H1 (cell line): Measurements from ENCODE around the gene ANKRD12. TPM values are rescaled to one million over a fixed set of nuclear protein-coding genes. Genes with fewer than 3 reads are reported as not detected.

Source experiments
- CEBPB ChIP-seq: IDR thresholded peaks from 2 replicates; pipeline ENCODE4 v1.6.1; 2012; ENCODE audit warnings: low read depth, low read length
- CHD1 ChIP-seq: IDR thresholded peaks from 2 replicates; pipeline ENCODE4 v1.6.1; 2012; ENCODE audit warnings: low read depth, low read length, improper control_type of control experiment
- CHD2 ChIP-seq: IDR thresholded peaks from 2 replicates; pipeline ENCODE4 v1.6.1; 2012; ENCODE audit warnings: low read length, improper control_type of control experiment
- CREB1 ChIP-seq: IDR thresholded peaks from 2 replicates; pipeline ENCODE4 v1.6.1; 2012; ENCODE audit warnings: inconsistent platforms
- EGR1 ChIP-seq: IDR thresholded peaks from 2 replicates; pipeline ENCODE4 v1.6.1; 2011; ENCODE audit warnings: low read depth, low read length, borderline replicate concordance
- EP300 ChIP-seq, 2 experiments: IDR thresholded peaks; 1 replicate in 1 of 2; 2 replicates in 1 of 2; pipeline ENCODE4 v1.6.1; 2011 to 2012; ENCODE audit warnings: low read depth in 2 of 2, low read length in 2 of 2, mild to moderate bottlenecking in 2 of 2, borderline replicate concordance in 1 of 2, inconsistent platforms in 1 of 2, moderate library complexity in 1 of 2
- JUND ChIP-seq: IDR thresholded peaks from 2 replicates; pipeline ENCODE4 v1.6.1; 2011; ENCODE audit warnings: mild to moderate bottlenecking, improper control_type of control experiment, low read length
- KDM1A ChIP-seq: fragments of 200-600, 300-600 bp; sonication (generic); IDR thresholded peaks from 2 replicates; pipeline ENCODE4 v1.7.1; 2016; ENCODE audit warnings: mild to moderate bottlenecking, low read length, borderline replicate concordance
- MAX ChIP-seq: IDR thresholded peaks from 2 replicates; pipeline ENCODE4 v1.6.1; 2012; ENCODE audit warnings: inconsistent platforms
- NRF1 ChIP-seq: IDR thresholded peaks from 2 replicates; pipeline ENCODE4 v1.6.1; 2011; ENCODE audit warnings: mild to moderate bottlenecking, low read depth, low read length, improper control_type of control experiment
- PHF8 ChIP-seq: fragments of 200-600 bp; sonication (generic); conservative IDR thresholded peaks from 2 replicates; pipeline ENCODE4 v1.7.1; 2012; ENCODE audit warnings: low read depth, mild to moderate bottlenecking, inconsistent platforms, low read length, moderate library complexity
- POLR2AphosphoS5 ChIP-seq: IDR thresholded peaks from 2 replicates; pipeline ENCODE4 v1.6.1; 2011; ENCODE audit warnings: low read depth, low read length
- RAD21 ChIP-seq, 2 experiments: IDR thresholded peaks in 1 of 2; conservative IDR thresholded peaks in 1 of 2; 2 replicates each; pipeline ENCODE4 v1.6.1; 2011; ENCODE audit warnings: low read depth in 2 of 2, low read length in 2 of 2, improper control_type of control experiment in 1 of 2, inconsistent platforms in 1 of 2, mild to moderate bottlenecking in 1 of 2, moderate library complexity in 1 of 2
- RNF2 ChIP-seq: fragments of 200-900, 300-1000 bp; sonication (generic); IDR thresholded peaks from 2 replicates; pipeline ENCODE4 v1.7.1; 2016; ENCODE audit warnings: borderline replicate concordance, low read depth, mild to moderate bottlenecking, antibody characterized with exemption, low read length; ENCODE audit not compliant: poor library complexity, severe bottlenecking; ENCODE audit errors: missing control alignments
- RXRA ChIP-seq: IDR thresholded peaks from 2 replicates; pipeline ENCODE4 v1.6.1; 2011; ENCODE audit warnings: low read depth, mild to moderate bottlenecking, low read length, moderate library complexity; ENCODE audit not compliant: insufficient read depth
- SP4 ChIP-seq: IDR thresholded peaks from 2 replicates; pipeline ENCODE4 v1.6.1; 2012; ENCODE audit warnings: low read length, inconsistent platforms
- SUZ12 ChIP-seq: fragments of 200-600 bp; sonication (generic); IDR thresholded peaks from 2 replicates; pipeline ENCODE4 v1.6.1; 2012; ENCODE audit warnings: mild to moderate bottlenecking, inconsistent platforms, low read length, moderate library complexity, mixed read lengths
- TAF1 ChIP-seq: IDR thresholded peaks from 2 replicates; pipeline ENCODE4 v1.6.1; 2011; ENCODE audit warnings: mild to moderate bottlenecking, low read depth, low read length
- TBP ChIP-seq: IDR thresholded peaks from 2 replicates; pipeline ENCODE4 v1.6.1; 2011; ENCODE audit warnings: low read depth, low read length, improper control_type of control experiment
- YY1 ChIP-seq: IDR thresholded peaks from 2 replicates; pipeline ENCODE4 v1.6.1; 2011; ENCODE audit warnings: low read depth, mild to moderate bottlenecking, low read length
- polyA plus RNA-seq, 7 experiments: library from polyadenylated mRNA; depleted of rRNA in 3 of 7; stranded (reverse) in 5 of 7; unstranded in 2 of 7; fragments of >200 nt in 5 of 7; fragments of 200-250 nt in 2 of 7; gene quantifications; 1 replicate in 5 of 7; 2 replicates in 1 of 7; 4 replicates in 1 of 7; pipeline versions ENCODE4 v1.2.1 to v1.2.3, GENCODE V29; 2011 to 2013; ENCODE audit warnings: missing spikeins in 2 of 7, mixed read lengths in 2 of 7
- total RNA-seq: library from RNA; stranded (reverse); fragmentation: NEBNext Ultra II Directional; extraction: Animal tissue kit (Norgen Biotek cat#: 25700); gene quantifications from 2 replicates; pipeline ENCODE4 v1.2.1, GENCODE V29; 2021

The ANKRD12 gene
- total and polyA plus RNA-seq, 2 of the 8 experiments (the other 6 are each of a cell fraction or from before 2014, with no cell fraction given): 2.6 to 37.9 TPM

- no peak for TF ChIP-seq RAD21 (IDR thresholded peaks at IDR 0.05 in 1 of 2, conservative IDR thresholded peaks at IDR 0.05 in 1 of 2; ENCODE audit: low read depth in 2 of 2, low read length in 2 of 2)
- peak; percentile 51; the same call in 1 of the 2 replicates for TF ChIP-seq TAF1
- TF ChIP-seq NRF1: no peak
- no peak for TF ChIP-seq CHD1
- TF ChIP-seq YY1: peak; percentile 72; the same call in 1 of the 2 replicates
- TF ChIP-seq PHF8: peak; percentile 29; the same call in 1 of the 2 replicates
- 0 out of 2 replicates have a peak, but pooled peaks have one; percentile 10 for TF ChIP-seq CREB1
- TF ChIP-seq EP300 (IDR thresholded peaks at IDR 0.05; ENCODE audit: borderline replicate concordance in 1 of 2, low read depth in 2 of 2, low read length in 2 of 2): no peak
- TF ChIP-seq MAX: peak; percentile 92
- TF ChIP-seq TBP: no peak; the same call in 1 of the 2 replicates
- TF ChIP-seq RNF2: peak; percentile 41
- TF ChIP-seq RXRA: no peak
- peak; percentile 72; the same call in 1 of the 2 replicates for TF ChIP-seq KDM1A
- TF ChIP-seq CHD2: no peak
- no peak for TF ChIP-seq JUND
- no peak for TF ChIP-seq SUZ12
- no peak for TF ChIP-seq SP4
- no peak for TF ChIP-seq POLR2AphosphoS5
- no peak for TF ChIP-seq CEBPB
- no peak for TF ChIP-seq EGR1
Measured at GRCh38 chr18:9333441-9334328, 197.1 kb downstream of the ANKRD12 start (continued).
